GM21360 (cell line): ENCODE measurements around the gene CDH8.
"Not testable (repeated sequence)": the region's sequence is repeated elsewhere in the genome, so short reads cannot be mapped to it uniquely, and the experiment has no call there.

ENCODE experiments used
- ATAC-seq: cut with Tn5 transposase; IDR thresholded peaks from one replicate; pipeline ENCODE4 v1.9.1; 2021; ENCODE audit warnings: mild to moderate bottlenecking, moderate library complexity; ENCODE audit not compliant: unreplicated experiment

Gene CDH8

GRCh38 chr16:61797961-61798507 lies 238.2 kb downstream of the CDH8 start:
- no peak for ATAC-seq

DNA sequence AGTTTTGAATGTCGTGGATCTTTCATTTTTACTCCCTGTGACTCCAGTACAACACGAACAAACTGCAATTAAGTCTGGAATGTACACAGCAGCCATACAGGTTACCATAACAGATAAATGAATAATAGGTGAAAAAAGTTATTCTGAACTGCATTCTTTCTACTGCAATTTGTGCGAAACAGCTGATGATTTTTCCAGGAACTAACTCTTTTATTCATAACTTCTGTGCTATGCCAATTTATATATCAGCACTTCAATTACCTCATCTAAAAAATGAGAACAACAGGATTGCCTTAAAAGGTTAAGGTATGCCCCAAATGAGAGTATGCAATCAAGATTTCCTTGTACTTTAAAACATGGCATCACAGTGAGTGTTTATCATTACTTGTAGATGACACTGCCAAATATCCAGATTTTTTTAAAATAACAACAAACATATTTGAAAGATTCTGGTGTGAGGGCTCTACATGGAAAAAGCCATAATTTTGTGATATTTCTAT lies 238.9 kb downstream of the CDH8 start:
- no peak for ATAC-seq

DNA sequence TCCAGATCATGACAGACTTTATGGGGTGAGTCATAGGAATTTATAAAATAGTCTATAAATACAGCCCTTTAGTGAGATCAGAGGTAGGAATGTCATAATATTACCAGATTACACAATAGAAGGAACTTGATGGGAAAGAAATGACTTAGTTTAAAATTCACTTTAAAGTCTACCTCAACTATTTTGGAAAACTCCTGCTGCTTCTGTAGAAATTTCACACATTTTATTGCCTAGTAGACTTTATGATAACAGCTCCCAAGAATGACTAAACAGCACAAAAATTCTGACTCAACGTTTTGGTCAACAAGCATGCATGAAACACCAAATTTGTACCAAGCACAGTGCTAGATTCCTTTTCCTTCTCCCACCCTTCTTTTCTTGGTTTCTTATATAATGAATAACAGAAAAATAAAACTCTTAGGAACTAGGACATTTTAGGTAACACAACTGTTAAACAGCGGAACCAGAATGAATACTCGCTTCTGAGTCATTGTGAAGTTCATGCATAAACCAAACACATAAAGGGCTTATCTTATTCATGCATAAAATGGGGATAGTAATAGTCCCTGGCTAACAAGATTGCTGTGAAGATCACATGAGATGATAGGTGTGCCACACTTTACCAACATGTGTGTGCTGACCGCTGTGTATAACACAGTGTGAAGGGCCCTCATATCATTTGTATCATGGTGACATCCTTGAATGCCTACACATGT lies 243.9 kb downstream of the CDH8 start:
- ATAC-seq = no peak

DNA sequence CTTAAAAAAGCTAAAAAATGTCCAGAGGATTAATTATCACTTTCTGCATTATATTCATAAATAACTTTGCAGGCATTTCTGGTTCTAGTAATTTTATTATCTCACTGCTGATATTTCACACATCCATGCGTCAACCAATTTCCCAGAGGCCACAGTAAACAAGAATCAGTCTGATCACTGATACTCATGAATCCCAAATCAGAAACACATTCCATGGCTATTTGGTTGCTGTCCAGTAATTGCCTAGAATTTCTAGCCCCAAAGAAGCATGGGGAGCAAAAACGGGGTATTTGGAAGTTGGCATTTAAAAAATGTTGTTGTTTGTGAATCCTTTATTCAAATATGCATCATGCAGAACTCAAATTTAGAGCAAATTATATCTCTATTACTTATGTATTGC lies 244.8 kb downstream of the CDH8 start:
- ATAC-seq = no peak

DNA sequence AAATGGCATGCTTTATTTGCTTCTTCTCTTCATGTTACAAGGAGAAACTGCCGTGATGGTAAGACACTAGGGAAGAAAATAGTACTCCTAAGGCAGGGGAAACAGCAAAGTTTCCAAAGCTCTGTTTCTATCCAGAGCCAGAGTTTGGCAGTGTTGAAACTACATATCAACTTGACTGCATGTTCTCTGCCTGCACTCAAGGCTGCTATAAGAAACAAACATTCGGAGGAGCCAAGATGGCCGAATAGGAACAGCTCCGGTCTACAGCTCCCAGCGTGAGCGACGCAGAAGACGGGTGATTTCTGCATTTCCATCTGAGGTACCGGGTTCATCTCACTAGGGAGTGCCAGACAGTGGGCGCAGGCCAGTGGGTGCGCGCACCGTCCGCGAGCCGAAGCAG lies 254.4 kb downstream of the CDH8 start:
- ATAC-seq = not testable (repeated sequence)

DNA sequence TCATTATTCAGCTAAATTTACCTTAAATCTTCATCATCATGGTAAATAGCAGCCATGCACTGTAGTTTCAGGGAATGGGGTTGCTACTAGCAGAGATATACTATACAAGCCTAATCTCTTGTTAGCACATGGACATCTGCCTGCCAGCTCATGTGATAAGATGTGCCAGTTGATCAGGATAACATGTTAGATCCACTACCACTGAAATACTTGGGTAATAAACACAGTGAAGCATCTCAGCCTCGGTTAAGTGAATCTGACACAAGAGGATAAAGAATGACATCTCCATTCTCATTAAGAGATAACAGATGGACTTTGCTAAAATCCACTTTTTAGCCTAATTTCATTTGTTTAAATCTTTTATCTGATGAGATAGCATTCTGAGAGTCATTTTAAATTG lies 256.1 kb downstream of the CDH8 start:
- ATAC-seq = no peak

GRCh38 chr16:61770301-61770700 lies 265.9 kb downstream of the CDH8 start:
- ATAC-seq = no peak

DNA sequence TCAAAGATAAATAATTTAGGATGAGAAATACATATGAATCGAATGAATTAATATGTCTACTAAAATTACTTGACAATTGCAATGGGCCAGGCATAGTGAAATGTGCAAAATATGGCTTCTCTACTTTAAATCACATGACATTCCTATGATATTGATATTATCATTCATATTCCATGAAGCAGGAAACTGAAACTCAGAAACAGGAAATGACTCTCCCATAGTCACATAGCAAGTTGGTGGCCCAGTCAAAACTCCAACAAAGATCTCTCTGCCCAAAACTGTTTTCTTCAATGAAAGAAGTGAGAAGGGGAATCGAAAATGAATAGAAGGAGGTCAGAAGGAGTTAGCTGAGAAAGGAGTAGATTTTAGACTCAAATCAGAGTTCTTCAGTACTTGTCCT lies 272.2 kb downstream of the CDH8 start:
- no peak for ATAC-seq

DNA sequence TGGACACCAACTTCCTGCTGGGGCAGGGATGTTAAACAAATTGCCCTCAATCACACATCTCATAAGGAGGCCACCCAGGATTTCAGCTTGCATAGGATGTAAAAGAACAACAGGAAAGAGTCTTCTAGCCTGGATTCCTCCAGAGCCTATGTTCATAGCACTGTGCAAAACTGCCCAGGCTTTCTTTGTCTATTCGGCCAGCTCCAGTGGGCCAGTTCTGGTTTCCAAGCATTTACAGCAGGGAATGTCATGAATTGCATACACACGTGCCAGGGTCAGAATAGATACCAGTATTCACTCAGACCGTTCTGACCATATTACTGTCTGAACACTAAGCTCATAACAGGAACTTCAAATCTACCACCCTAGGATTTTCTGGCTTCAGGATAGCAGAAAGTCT lies 273.2 kb downstream of the CDH8 start:
- ATAC-seq = no peak

DNA sequence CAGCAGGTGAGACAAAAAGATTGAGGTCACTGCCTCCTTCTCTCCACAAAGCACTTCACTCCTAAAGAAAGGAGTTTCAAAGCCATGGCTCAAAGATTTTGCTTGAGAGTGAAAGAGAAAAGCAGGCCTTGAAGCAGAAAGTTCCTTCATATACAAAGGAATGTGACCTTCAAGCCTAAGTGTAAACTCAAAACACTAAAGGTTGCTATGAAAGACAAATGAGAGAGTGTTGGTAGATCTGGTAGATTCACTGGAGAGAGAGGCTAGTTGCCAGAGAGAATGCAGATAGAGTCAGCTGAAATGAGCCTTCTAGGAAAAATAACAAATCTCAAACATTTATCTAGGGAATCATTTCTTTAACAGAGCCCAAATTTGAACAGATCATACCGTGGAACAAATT lies 305.2 kb downstream of the CDH8 start:
- no peak for ATAC-seq

GRCh38 chr16:61726701-61727100 lies 309.5 kb downstream of the CDH8 start:
- no peak for ATAC-seq

DNA sequence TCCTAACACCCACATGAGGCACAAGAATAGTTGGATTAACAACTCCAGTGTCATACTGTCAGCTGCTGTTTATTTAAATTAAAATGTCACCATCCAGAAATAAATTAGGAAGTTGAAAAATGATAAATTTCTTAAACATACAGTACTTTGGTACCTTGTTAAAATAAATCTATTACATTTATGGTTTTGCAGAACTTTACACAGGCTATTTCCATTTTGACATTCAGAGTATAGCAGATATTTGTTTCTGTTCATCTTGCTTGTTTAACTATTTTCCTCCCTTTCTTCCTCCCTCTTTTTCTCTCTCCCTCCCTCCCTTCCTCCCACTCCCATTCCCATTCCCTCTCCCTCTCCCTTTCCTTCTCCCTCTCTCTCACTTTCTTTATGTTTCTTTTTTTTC lies 310.1 kb downstream of the CDH8 start:
- ATAC-seq = no peak

DNA sequence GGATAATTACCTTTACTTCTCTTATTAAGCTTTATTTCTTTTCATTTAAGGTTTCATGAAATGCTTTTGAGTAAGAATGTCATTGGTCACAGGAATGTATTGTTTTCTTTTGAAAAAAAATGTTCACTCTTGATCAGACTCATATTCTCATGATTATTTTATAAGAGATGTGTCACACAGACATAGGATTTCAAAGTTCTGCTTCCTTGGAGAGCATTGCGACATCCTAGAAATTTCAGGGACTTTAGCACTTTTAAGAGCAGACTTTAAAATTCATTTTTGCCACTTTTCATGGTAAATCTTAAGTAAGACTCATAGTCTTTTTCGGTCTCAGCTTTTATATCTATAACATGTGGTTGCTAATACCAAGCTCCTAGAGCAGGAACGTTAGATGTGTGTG lies 314.7 kb downstream of the CDH8 start:
- ATAC-seq = no peak

- ATAC-seq = no peak
These were observed 320.8 kb downstream of the CDH8 start for GRCh38 chr16:61715393-61715792.

DNA sequence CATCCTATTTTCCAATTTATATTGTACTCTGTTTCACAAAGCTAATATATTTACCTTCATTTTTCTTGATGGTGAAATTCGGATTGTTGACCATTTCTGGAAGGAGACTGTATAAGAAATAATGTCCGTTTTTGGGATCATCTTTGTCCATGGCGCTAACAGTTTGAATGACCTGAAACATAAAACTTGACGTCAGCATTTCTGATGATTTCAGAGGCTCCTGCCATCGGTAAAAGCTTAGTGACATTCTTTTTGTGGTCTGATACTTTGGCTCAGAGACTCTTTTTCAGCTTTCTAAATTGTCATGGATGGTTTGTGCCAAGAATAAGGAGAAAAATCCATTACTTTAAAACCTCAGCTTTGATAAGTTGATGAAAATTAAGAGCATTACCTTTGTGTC lies 322.5 kb downstream of the CDH8 start:
- no peak for ATAC-seq

DNA sequence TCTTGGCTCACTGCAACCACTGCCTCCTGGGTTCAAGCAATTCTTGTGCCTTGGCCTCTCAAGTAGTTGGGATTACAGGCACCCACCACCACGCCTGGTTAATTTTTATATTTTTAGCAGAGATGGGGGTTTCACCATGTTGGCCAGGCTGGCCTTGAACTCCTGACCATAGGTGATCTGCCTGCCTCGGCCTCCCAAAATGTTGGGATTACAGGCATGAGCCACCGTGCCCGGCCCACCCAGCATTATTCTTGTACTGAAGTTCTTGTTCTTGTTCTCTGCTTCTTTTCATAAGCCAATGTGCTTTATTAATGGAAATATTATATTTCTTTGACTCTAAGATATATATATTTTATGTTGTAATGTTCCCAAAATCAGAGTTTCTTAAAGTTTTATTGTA lies 336.6 kb downstream of the CDH8 start:
- not testable (repeated sequence) for ATAC-seq

DNA sequence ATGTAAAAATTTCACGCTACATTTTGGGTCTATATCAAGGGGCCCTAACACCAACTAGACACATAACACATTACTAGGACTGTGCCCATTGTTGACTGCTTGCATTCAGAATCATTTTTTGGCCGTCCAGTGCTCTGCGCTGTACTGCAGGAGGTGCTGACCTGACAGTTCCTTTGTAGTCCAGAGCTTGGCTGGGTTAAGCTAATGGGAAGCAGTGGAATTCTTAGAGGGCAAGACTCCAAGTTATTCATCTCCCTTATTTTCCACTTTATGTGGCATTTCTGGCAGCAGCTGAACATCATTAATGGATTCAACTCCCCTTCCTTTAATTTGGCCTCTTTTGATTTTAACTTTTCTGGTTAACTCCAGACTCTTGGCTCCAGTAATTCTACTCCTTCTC lies 351.7 kb downstream of the CDH8 start:
- no peak for ATAC-seq

GRCh38 chr16:61681673-61682072 lies 354.6 kb downstream of the CDH8 start:
- no peak for ATAC-seq

- no peak for ATAC-seq
These were observed 355.1 kb downstream of the CDH8 start for GRCh38 chr16:61681124-61681523.

- ATAC-seq = no peak
These were observed 358.1 kb downstream of the CDH8 start for GRCh38 chr16:61678182-61678581.

DNA sequence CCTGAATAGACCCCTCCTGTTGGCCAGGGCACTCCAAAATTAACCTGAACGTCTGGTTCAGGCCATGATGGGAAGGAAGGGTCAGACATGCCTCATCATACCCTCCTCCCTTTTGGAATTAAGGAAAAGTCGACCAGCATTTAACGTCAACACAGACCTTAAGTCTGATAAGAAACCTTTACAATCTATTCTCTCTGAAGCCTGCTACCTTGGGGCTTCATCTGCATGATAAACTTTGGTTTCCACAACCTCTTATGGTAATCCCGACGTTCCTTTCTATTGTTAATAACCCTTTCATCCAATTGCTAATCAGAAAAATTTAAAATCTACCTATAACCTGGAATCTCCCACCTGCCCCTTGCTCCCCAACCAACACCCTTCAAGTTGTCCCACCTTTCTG lies 358.5 kb downstream of the CDH8 start:
- ATAC-seq = no peak

DNA sequence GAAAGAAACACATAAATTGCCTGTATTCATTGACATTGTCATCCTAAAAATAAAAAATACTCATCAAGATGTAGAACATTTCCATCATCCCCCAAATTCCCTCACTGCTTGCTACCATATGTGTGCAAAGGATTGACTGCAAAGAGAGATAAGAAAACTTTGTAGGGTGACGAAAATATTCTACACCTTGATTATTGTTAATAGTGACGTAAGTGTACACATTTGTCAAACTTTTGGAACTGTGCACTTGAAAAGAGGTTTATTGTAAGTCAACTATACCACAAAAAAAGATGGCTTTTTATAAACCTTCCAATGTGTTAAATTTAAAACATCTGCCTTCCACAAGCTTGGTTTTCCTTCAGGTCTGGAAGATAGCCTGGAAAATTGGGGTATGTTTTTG lies 359.5 kb downstream of the CDH8 start:
- no peak for ATAC-seq

- no peak for ATAC-seq
These were observed 365.1 kb downstream of the CDH8 start for GRCh38 chr16:61671161-61671560.
